NCI-H187 (cell line): ENCODE measurements around the gene F11R.
"Not testable (repeated sequence)": the region's sequence is repeated elsewhere in the genome, so short reads cannot be mapped to it uniquely, and the experiment has no call there.

ENCODE experiments used
- DNase-seq, 2 experiments: peaks; one replicate each; lab custom pipeline; 2025; lab: John Stamatoyannopoulos, UW

F11R gene

GRCh38 chr1:161013131-161013487 is 7.8 kb downstream of the F11R start:
- no peak for DNase-seq

- DNase-seq, result no peak
Measured at GRCh38 chr1:161012420-161012819, 8.5 kb downstream of the F11R start.

- DNase-seq, result no peak
Measured at GRCh38 chr1:161009602-161010211, 11.2 kb downstream of the F11R start.

GRCh38 chr1:161008869-161009510 is 12.0 kb downstream of the F11R start:
- no peak for DNase-seq

- DNase-seq, result no peak
Measured at GRCh38 chr1:161007369-161007768, 13.6 kb downstream of the F11R start.

- no peak for DNase-seq
Measured at GRCh38 chr1:161006563-161006962, 14.4 kb downstream of the F11R start.

GRCh38 chr1:161001525-161001924 is 19.4 kb downstream of the F11R start:
- no peak for DNase-seq

- DNase-seq, result no peak
Measured at GRCh38 chr1:161000736-161001480, 20.0 kb downstream of the F11R start.

- DNase-seq, result no peak
Measured at GRCh38 chr1:160999376-160999775, 21.6 kb downstream of the F11R start.

GRCh38 chr1:160997323-160998038 is 23.5 kb downstream of the F11R start:
- DNase-seq, result no peak

- DNase-seq, result no peak
Measured at GRCh38 chr1:160996178-160996577, 24.8 kb downstream of the F11R start.

GRCh38 chr1:160993544-160994193 is 27.3 kb downstream of the F11R start:
- peak in 1 of 2 experiments; percentile 24 for DNase-seq

GRCh38 chr1:160992036-160992435 is 28.9 kb downstream of the F11R start:
- DNase-seq, result not testable (repeated sequence)

- no peak for DNase-seq
Measured at GRCh38 chr1:160987359-160988050, 33.4 kb downstream of the F11R start.

- DNase-seq, result no peak
Measured at GRCh38 chr1:160985723-160986122, 35.2 kb downstream of the F11R start.

GRCh38 chr1:160981584-160982411 is 39.2 kb downstream of the F11R start:
- DNase-seq, result no peak

GRCh38 chr1:160979286-160979685 is 41.7 kb downstream of the F11R start:
- DNase-seq, result no peak

- DNase-seq, result no peak
Measured at GRCh38 chr1:160978510-160978927, 42.4 kb downstream of the F11R start.

- no peak for DNase-seq
Measured at GRCh38 chr1:160975026-160975425, 45.9 kb downstream of the F11R start.

- no peak for DNase-seq
Measured at GRCh38 chr1:160973491-160973890, 47.5 kb downstream of the F11R start.

- DNase-seq, result no peak
Measured at GRCh38 chr1:160972939-160973338, 48.0 kb downstream of the F11R start.
